ENCODE measurements around the gene NKD2.

The NKD2 gene

GRCh38 chr5:1005904-1006655, 2.5 kb upstream of the NKD2 start:
- TF ChIP-seq CTCF (IDR thresholded peaks at IDR 0.05; ENCODE audit: low read depth, low read length), result no peak
- DNase-seq (ENCODE audit: extremely low read depth, low read depth), result no peak

GRCh38 chr5:1006656-1007071, 1.9 kb upstream of the NKD2 start:
- no peak for TF ChIP-seq CTCF (IDR thresholded peaks at IDR 0.05; ENCODE audit: low read depth, low read length)
- DNase-seq (ENCODE audit: extremely low read depth, low read depth), result no peak

- DNase-seq (ENCODE audit: extremely low read depth, low read depth), result no peak
- no peak for TF ChIP-seq CTCF (IDR thresholded peaks at IDR 0.05; ENCODE audit: low read depth, low read length)
Observed at GRCh38 chr5:1007221-1007680, 1.4 kb upstream of the NKD2 start.

GRCh38 chr5:1007681-1008450, 736 bp upstream of the NKD2 start:
- no peak for TF ChIP-seq CTCF (IDR thresholded peaks at IDR 0.05; ENCODE audit: low read depth, low read length)
- DNase-seq (ENCODE audit: extremely low read depth, low read depth), result no peak

- no peak for DNase-seq (ENCODE audit: extremely low read depth, low read depth)
Observed at GRCh38 chr5:1009359-1010180, 968 bp downstream of the NKD2 start.

GRCh38 chr5:1010181-1010510, 1.5 kb downstream of the NKD2 start:
- DNase-seq (ENCODE audit: extremely low read depth, low read depth), result no peak

More at GRCh38 chr5:1009359-1010180, 968 bp downstream of the NKD2 start:
- TF ChIP-seq CTCF (IDR thresholded peaks at IDR 0.05; ENCODE audit: low read depth, low read length), result no peak

More at GRCh38 chr5:1010181-1010510, 1.5 kb downstream of the NKD2 start:
- TF ChIP-seq CTCF (IDR thresholded peaks at IDR 0.05; ENCODE audit: low read depth, low read length), result peak; percentile 7

Data from AG09319 (cell line).